ENCODE measurements around the gene IPO8.

DNA sequence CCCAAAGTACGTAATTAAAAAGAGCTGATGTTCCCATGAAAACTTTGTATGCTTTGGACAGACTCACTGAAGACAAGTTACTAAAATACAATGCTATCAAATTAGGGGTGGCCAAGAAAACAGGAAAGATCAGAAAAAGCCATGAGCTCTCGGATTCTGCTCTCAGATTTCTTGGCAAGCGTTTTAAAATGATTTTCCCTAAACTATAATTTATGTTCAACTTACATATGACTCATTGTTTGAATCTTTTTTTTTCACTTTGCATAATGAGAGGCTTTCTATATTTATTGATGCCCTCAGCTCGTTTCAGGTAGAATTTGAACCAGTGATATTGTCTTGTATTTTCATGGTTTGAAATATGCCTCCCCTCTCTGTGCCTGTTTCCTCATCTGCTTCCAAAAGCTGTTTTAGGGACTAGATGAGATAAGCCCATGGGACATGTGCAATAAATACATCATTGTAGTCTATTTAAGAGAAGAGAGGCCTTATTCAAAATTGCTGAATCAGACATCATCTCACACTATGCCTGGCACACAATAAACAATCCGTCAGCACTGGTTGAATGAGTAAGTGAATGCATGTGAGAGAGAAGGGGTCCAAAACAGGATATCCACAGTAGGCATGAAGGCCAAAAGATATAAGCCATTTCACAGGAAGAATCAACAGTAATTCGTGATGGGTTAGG lies 4.7 kb upstream of the IPO8 start:
- no peak for TF ChIP-seq GABPA (IDR thresholded peaks at IDR 0.05; ENCODE audit: low read depth)
- TF ChIP-seq, protein P1, sequence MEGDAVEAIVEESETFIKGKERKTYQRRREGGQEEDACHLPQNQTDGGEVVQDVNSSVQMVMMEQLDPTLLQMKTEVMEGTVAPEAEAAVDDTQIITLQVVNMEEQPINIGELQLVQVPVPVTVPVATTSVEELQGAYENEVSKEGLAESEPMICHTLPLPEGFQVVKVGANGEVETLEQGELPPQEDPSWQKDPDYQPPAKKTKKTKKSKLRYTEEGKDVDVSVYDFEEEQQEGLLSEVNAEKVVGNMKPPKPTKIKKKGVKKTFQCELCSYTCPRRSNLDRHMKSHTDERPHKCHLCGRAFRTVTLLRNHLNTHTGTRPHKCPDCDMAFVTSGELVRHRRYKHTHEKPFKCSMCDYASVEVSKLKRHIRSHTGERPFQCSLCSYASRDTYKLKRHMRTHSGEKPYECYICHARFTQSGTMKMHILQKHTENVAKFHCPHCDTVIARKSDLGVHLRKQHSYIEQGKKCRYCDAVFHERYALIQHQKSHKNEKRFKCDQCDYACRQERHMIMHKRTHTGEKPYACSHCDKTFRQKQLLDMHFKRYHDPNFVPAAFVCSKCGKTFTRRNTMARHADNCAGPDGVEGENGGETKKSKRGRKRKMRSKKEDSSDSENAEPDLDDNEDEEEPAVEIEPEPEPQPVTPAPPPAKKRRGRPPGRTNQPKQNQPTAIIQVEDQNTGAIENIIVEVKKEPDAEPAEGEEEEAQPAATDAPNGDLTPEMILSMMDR (IDR thresholded peaks at IDR 0.05; ENCODE audit: insufficient read depth, low read length), result no peak
- no peak for TF ChIP-seq POLR2AphosphoS5 (IDR thresholded peaks at IDR 0.05; ENCODE audit: low read depth)
